H1 (cell line): ENCODE measurements around the gene ADGRV1. TPM values are rescaled to one million over a fixed set of nuclear protein-coding genes. Genes with fewer than 3 reads are reported as not detected.

Experiments used
- CTCF ChIA-PET: fragments of 300-600 bp; sonication (Branson Sonifier 250); formaldehyde crosslinking; loops from one replicate; lab custom pipeline; 2021; ENCODE audit not compliant: partially characterized antibody; lab: Charles Lee
- POLR2A ChIA-PET: fragments of 300-600 bp; sonication (Branson Sonifier 250); formaldehyde crosslinking; loops from one replicate; lab custom pipeline; 2021; ENCODE audit warnings: inconsistent platforms; ENCODE audit not compliant: partially characterized antibody; lab: Charles Lee
- DNase-seq, 2 experiments: peaks; one replicate each; pipeline versions ENCODE4 v3.0.0 to v3.0.0-alpha.2; 2010 to 2022; ENCODE audit warnings: low spot score in 2 of 2, low read depth in 1 of 2, mixed read lengths in 1 of 2
- FAIRE-seq: peaks from 2 replicates; lab custom pipeline; 2011; peaks lifted over from hg19 to GRCh38; lab: Jason Lieb, UNC
- H2AFZ ChIP-seq: 2 replicates; pipeline ENCODE4 v1.8.1; 2012; ENCODE audit warnings: low read length, inconsistent platforms
- H2AK5ac ChIP-seq: 2 replicates; pipeline ENCODE4 v1.6.1; 2013; ENCODE audit warnings: low read depth, low read length
- H2BK120ac ChIP-seq: replicated peaks from 2 replicates; pipeline ENCODE3; 2013; ENCODE audit warnings: low read depth, low read length, inconsistent platforms
- H2BK12ac ChIP-seq: 2 replicates; pipeline ENCODE4 v1.6.1; 2013; ENCODE audit warnings: low read depth, low read length
- H2BK15ac ChIP-seq: 2 replicates; pipeline ENCODE4 v1.6.1; 2013; ENCODE audit warnings: low read length
- H2BK20ac ChIP-seq: 2 replicates; pipeline ENCODE4 v1.6.1; 2013; ENCODE audit warnings: low read length
- H2BK5ac ChIP-seq: 2 replicates; pipeline ENCODE4 v1.6.1; 2013; ENCODE audit warnings: low read depth, low read length
- H3K14ac ChIP-seq: 2 replicates; pipeline ENCODE4 v1.6.1; 2013; ENCODE audit warnings: inconsistent platforms; ENCODE audit not compliant: insufficient read length
- H3K18ac ChIP-seq: 2 replicates; pipeline ENCODE4 v1.6.1; 2013; ENCODE audit warnings: low read length; ENCODE audit errors: extremely low read depth
- H3K23ac ChIP-seq: 2 replicates; pipeline ENCODE4 v1.6.1; 2013; ENCODE audit warnings: inconsistent platforms; ENCODE audit not compliant: insufficient read length
- H3K23me2 ChIP-seq: 2 replicates; pipeline ENCODE4 v1.6.1; 2013; ENCODE audit warnings: low read depth, low read length
- H3K27ac ChIP-seq: 2 replicates; pipeline ENCODE4 v1.6.1; 2011; ENCODE audit warnings: low read depth, low read length, inconsistent platforms
- H3K27me3 ChIP-seq, 4 experiments: replicated peaks in 1 of 4; 1 replicate in 1 of 4; 2 replicates in 3 of 4; pipeline versions ENCODE4 v1.6.1 to v1.8.1; 2011 to 2013; ENCODE audit warnings: low read length in 3 of 4, mild to moderate bottlenecking in 3 of 4, inconsistent platforms in 2 of 4, mixed read lengths in 2 of 4, moderate library complexity in 1 of 4; ENCODE audit not compliant: control insufficient read depth in 3 of 4, insufficient read depth in 3 of 4; ENCODE audit errors: extremely low read depth in 1 of 4
- H3K36me3 ChIP-seq, 4 experiments: 2 replicates each; pipeline versions ENCODE4 v1.6.1 to v1.8.1; 2011 to 2013; ENCODE audit warnings: mild to moderate bottlenecking in 4 of 4, low read length in 3 of 4, moderate library complexity in 2 of 4, control low read depth in 1 of 4, inconsistent platforms in 1 of 4; ENCODE audit not compliant: insufficient read depth in 4 of 4, control insufficient read depth in 2 of 4
- H3K4ac ChIP-seq: replicated peaks from 2 replicates; pipeline ENCODE3; 2013; ENCODE audit warnings: low read length, low read depth, mixed read lengths, inconsistent platforms; ENCODE audit not compliant: insufficient read length
- H3K4me1 ChIP-seq, 4 experiments: replicated peaks in 1 of 4; 1 replicate in 1 of 4; 2 replicates in 3 of 4; pipeline versions ENCODE4 v1.6.1 to v1.8.1; 2011 to 2013; ENCODE audit warnings: low read length in 3 of 4, inconsistent platforms in 2 of 4, mixed read lengths in 1 of 4; ENCODE audit not compliant: insufficient read depth in 4 of 4, control insufficient read depth in 3 of 4
- H3K4me2 ChIP-seq, 2 experiments: 2 replicates each; pipeline versions ENCODE4 v1.6.1 to v1.8.1; 2011 to 2013; ENCODE audit warnings: low read depth in 2 of 2, low read length in 2 of 2, control low read depth in 1 of 2, inconsistent platforms in 1 of 2, mild to moderate bottlenecking in 1 of 2; ENCODE audit not compliant: insufficient read depth in 1 of 2
- H3K4me3 ChIP-seq, 4 experiments: fragments of 200-600, 300-600 bp in 1 of 4; sonication (generic), shearing (Covaris generic), sonication (Bioruptor Twin) in 1 of 4; 2 replicates each; pipeline versions ENCODE4 v1.5.1 to v1.8.1; 2011 to 2016; ENCODE audit warnings: low read length in 4 of 4, low read depth in 3 of 4, control low read depth in 2 of 4, inconsistent platforms in 2 of 4, mild to moderate bottlenecking in 2 of 4, mixed read lengths in 1 of 4, moderate library complexity in 1 of 4; ENCODE audit not compliant: insufficient read depth in 2 of 4; ENCODE audit errors: extremely low read depth in 1 of 4
- H3K56ac ChIP-seq: replicated peaks from 2 replicates; pipeline ENCODE3; 2013; ENCODE audit warnings: low read depth, mild to moderate bottlenecking, mixed read lengths, low read length, inconsistent platforms; ENCODE audit not compliant: insufficient read length
- H3K79me1 ChIP-seq: 2 replicates; pipeline ENCODE4 v1.6.1; 2013; ENCODE audit warnings: low read depth, low read length, control low read depth
- H3K79me2 ChIP-seq, 2 experiments: 2 replicates each; pipeline versions ENCODE4 v1.6.1 to v1.8.1; 2012 to 2013; ENCODE audit warnings: low read length in 2 of 2, mild to moderate bottlenecking in 2 of 2, inconsistent platforms in 1 of 2; ENCODE audit not compliant: insufficient read depth in 2 of 2, control insufficient read depth in 1 of 2
- H3K9ac ChIP-seq, 4 experiments: replicated peaks in 1 of 4; 1 replicate in 1 of 4; 2 replicates in 3 of 4; pipeline versions ENCODE4 v1.6.1 to v1.8.1; 2011 to 2013; ENCODE audit warnings: low read depth in 3 of 4, low read length in 3 of 4, control low read depth in 2 of 4, mild to moderate bottlenecking in 2 of 4, moderate library complexity in 2 of 4, inconsistent platforms in 1 of 4; ENCODE audit errors: extremely low read depth in 1 of 4
- H3K9me3 ChIP-seq, 2 experiments: 2 replicates each; pipeline versions ENCODE4 v1.6.1 to v1.8.1; 2012 to 2013; ENCODE audit warnings: mild to moderate bottlenecking in 2 of 2, moderate library complexity in 2 of 2, control low read depth in 1 of 2, inconsistent platforms in 1 of 2, low read depth in 1 of 2, low read length in 1 of 2, mixed read lengths in 1 of 2; ENCODE audit not compliant: insufficient read depth in 2 of 2
- H4K20me1 ChIP-seq, 2 experiments: replicated peaks in 1 of 2; 2 replicates each; pipeline versions ENCODE3 to v1.8.1; 2011 to 2013; ENCODE audit warnings: inconsistent platforms in 2 of 2, low read length in 2 of 2, mild to moderate bottlenecking in 1 of 2; ENCODE audit not compliant: insufficient read depth in 2 of 2, control insufficient read depth in 1 of 2
- H4K5ac ChIP-seq: 2 replicates; pipeline ENCODE4 v1.6.1; 2013; ENCODE audit warnings: low read length, low read depth, mixed read lengths, inconsistent platforms; ENCODE audit not compliant: insufficient read length
- H4K8ac ChIP-seq: 2 replicates; pipeline ENCODE4 v1.8.0; 2013; ENCODE audit warnings: mild to moderate bottlenecking, moderate library complexity, low read length, inconsistent platforms; ENCODE audit not compliant: insufficient read depth; ENCODE audit errors: extremely low read depth
- H4K91ac ChIP-seq: replicated peaks from 2 replicates; pipeline ENCODE3; 2013; ENCODE audit warnings: low read length, mixed read lengths, inconsistent platforms; ENCODE audit not compliant: insufficient read length
- CBX8 ChIP-seq: fragments of 300-800, 300-1000 bp; sonication (generic); IDR thresholded peaks from 2 replicates; pipeline ENCODE4 v1.7.1; 2016; ENCODE audit warnings: low read depth, low read length, borderline replicate concordance
- CEBPB ChIP-seq: IDR thresholded peaks from 2 replicates; pipeline ENCODE4 v1.6.1; 2012; ENCODE audit warnings: low read depth, low read length
- CTCF ChIP-seq, 3 experiments: IDR thresholded peaks; 1 replicate in 2 of 3; 2 replicates in 1 of 3; pipeline versions ENCODE4 v1.5.1 to v1.6.1; 2011; ENCODE audit warnings: low read length in 3 of 3, mild to moderate bottlenecking in 3 of 3, inconsistent platforms in 2 of 3, low read depth in 1 of 3, moderate library complexity in 1 of 3; ENCODE audit not compliant: insufficient read depth in 1 of 3; ENCODE audit errors: control extremely low read depth in 1 of 3
- E2F6 ChIP-seq: IDR thresholded peaks from 2 replicates; pipeline ENCODE4 v1.6.1; 2012; ENCODE audit warnings: inconsistent platforms
- GABPA ChIP-seq: IDR thresholded peaks from 2 replicates; pipeline ENCODE4 v1.6.1; 2011; ENCODE audit warnings: mild to moderate bottlenecking, low read length, moderate library complexity, borderline replicate concordance; ENCODE audit not compliant: insufficient read depth
- KDM4A ChIP-seq: IDR thresholded peaks from one replicate; pipeline ENCODE4 v1.7.1; 2012; ENCODE audit warnings: low read depth, mild to moderate bottlenecking, moderate library complexity, low read length, inconsistent platforms; ENCODE audit not compliant: severe bottlenecking
- MAX ChIP-seq: IDR thresholded peaks from 2 replicates; pipeline ENCODE4 v1.6.1; 2012; ENCODE audit warnings: inconsistent platforms
- SP2 ChIP-seq: IDR thresholded peaks from 2 replicates; pipeline ENCODE4 v1.6.1; 2012; ENCODE audit warnings: mild to moderate bottlenecking, low read length, inconsistent platforms
- SRF ChIP-seq: IDR thresholded peaks from 2 replicates; pipeline ENCODE4 v1.6.1; 2011; ENCODE audit warnings: mild to moderate bottlenecking, low read depth, low read length, moderate library complexity
- TEAD4 ChIP-seq: IDR thresholded peaks from 2 replicates; pipeline ENCODE4 v1.6.1; 2012; ENCODE audit warnings: low read depth, low read length, inconsistent platforms, mixed read lengths
- ZNF274 ChIP-seq: IDR thresholded peaks from 2 replicates; pipeline ENCODE4 v1.7.0; 2012; ENCODE audit warnings: low read length, borderline replicate concordance; ENCODE audit errors: extremely low read depth
- WGBS, 2 experiments: shearing (Covaris generic) in 1 of 2; methylation state at CpG; one replicate each; pipeline versions ENCODE4 v1.1.6 to v1.1.7; 2013 to 2015; ENCODE audit warnings: low lambda C conversion rate in 2 of 2, mixed read lengths in 2 of 2, inconsistent platforms in 1 of 2, low coverage in 1 of 2, missing lambda C conversion rate in 1 of 2; ENCODE audit not compliant: insufficient replicate concordance in 2 of 2, insufficient coverage in 1 of 2, insufficient read length in 1 of 2; ENCODE audit errors: extremely low coverage in 1 of 2, missing lambda C conversion rate in 1 of 2; 5-methylcytosine and 5-hydroxymethylcytosine counted together
- polyA plus RNA-seq, 7 experiments: library from polyadenylated mRNA; depleted of rRNA in 3 of 7; stranded (reverse) in 5 of 7; unstranded in 2 of 7; fragments of >200 nt in 5 of 7; fragments of 200-250 nt in 2 of 7; gene quantifications; 1 replicate in 5 of 7; 2 replicates in 1 of 7; 4 replicates in 1 of 7; pipeline versions ENCODE4 v1.2.1 to v1.2.3, GENCODE V29; 2011 to 2013; ENCODE audit warnings: missing spikeins in 2 of 7, mixed read lengths in 2 of 7
- total RNA-seq: library from RNA; stranded (reverse); fragmentation: NEBNext Ultra II Directional; extraction: Animal tissue kit (Norgen Biotek cat#: 25700); gene quantifications from 2 replicates; pipeline ENCODE4 v1.2.1, GENCODE V29; 2021

The ADGRV1 gene
- total and polyA plus RNA-seq, 2 of the 8 experiments (the other 6 are each of a cell fraction or from before 2014, with no cell fraction given) = 53.1 to 62.2 TPM

- no peak overlapping the region for H3K18ac ChIP-seq
- FAIRE-seq (no peak), DNase-seq (no peak)
- H3K36me3 ChIP-seq = no peaks in the 10 kb centered on the region
- H3K4ac ChIP-seq = no peak overlapping the region
- H2AK5ac ChIP-seq = no peak overlapping the region
- no peak overlapping the region for H3K27ac ChIP-seq
- H2BK120ac ChIP-seq = no peak overlapping the region
- H3K4me1 ChIP-seq = no peaks in the 10 kb centered on the region
- no peaks in the 10 kb centered on the region for H3K79me1 ChIP-seq
- H3K27me3 ChIP-seq = no peaks in the 10 kb centered on the region
- no peaks in the 10 kb centered on the region for H3K79me2 ChIP-seq
- H2BK20ac ChIP-seq = no peak overlapping the region
- no peak for TF ChIP-seq E2F6
- no peak for TF ChIP-seq SRF
- TF ChIP-seq GABPA = no peak
- no peak for TF ChIP-seq ZNF274
- TF ChIP-seq KDM4A = no peak
- TF ChIP-seq TEAD4 = no peak
- TF ChIP-seq SP2 = no peak
- TF ChIP-seq MAX = no peak
- TF ChIP-seq CTCF (IDR thresholded peaks at IDR 0.05; ENCODE audit: control extremely low read depth in 1 of 3, insufficient read depth in 1 of 3, low read depth in 1 of 3, low read length in 3 of 3) = no peak
- TF ChIP-seq CBX8 = no peak
- TF ChIP-seq CEBPB = no peak
- ChIA-PET POLR2A (no interaction called here), CTCF (no interaction called here)
- H2AFZ ChIP-seq = no peak overlapping the region
- H4K8ac ChIP-seq = no peak overlapping the region
- no peak overlapping the region for H3K14ac ChIP-seq
- H3K23ac ChIP-seq = no peak overlapping the region
- no peak overlapping the region for H3K9ac ChIP-seq
- H2BK12ac ChIP-seq = no peak overlapping the region
- no peak overlapping the region for H3K56ac ChIP-seq
- H4K5ac ChIP-seq = no peak overlapping the region
- no peak overlapping the region for H3K4me2 ChIP-seq
- H3K23me2 ChIP-seq = no peaks in the 10 kb centered on the region
- no peaks in the 10 kb centered on the region for H4K20me1 ChIP-seq
- H4K91ac ChIP-seq = no peak overlapping the region
- WGBS, 2 experiments = 94% methylated on average over 4 of the region's 4 CpGs; no CpG with 5 or more reads in 1 of the 2 experiments
- H3K4me3 ChIP-seq = no peak overlapping the region
- no peak overlapping the region for H2BK15ac ChIP-seq
- H3K9me3 ChIP-seq = no peaks in the 10 kb centered on the region
- no peak overlapping the region for H2BK5ac ChIP-seq
Measured at GRCh38 chr5:91123901-91124300, 565.3 kb downstream of the ADGRV1 start.
